SKM-1 (cell line): ENCODE results near the gene MRPL43.

Experiments used
- DNase-seq: peaks from one replicate; lab custom pipeline; 2025; ENCODE audit not compliant: unreplicated experiment; lab: John Stamatoyannopoulos, UW

Gene MRPL43

GRCh38 chr10:101005361-101005760 lies 18.1 kb upstream of the MRPL43 start:
- DNase-seq = no peak

DNA sequence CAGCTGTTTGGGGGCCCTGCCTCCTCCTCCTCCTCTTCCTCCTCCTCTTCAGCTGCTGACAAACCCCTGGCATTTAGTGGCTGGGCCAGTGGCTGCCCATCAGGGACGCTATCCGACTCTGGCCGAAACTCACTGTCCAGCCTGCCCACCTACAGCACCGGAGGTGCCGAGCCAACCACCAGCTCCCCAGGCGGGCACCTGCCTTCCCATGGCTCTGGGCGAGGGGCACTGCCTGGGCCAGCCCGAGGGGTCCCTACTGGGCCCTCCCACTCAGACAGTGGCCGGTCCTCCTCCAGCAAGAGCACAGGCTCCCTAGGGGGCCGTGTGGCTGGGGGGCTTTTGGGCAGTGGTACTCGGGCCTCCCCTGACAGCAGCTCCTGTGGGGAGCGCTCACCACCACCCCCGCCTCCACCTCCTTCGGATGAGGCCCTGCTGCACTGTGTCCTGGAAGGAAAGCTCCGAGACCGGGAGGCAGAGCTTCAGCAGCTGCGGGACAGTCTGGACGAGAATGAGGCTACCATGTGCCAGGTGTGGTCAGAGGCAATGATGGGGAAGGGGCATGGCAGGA lies 16.4 kb upstream of the MRPL43 start:
- DNase-seq = no peak

DNA sequence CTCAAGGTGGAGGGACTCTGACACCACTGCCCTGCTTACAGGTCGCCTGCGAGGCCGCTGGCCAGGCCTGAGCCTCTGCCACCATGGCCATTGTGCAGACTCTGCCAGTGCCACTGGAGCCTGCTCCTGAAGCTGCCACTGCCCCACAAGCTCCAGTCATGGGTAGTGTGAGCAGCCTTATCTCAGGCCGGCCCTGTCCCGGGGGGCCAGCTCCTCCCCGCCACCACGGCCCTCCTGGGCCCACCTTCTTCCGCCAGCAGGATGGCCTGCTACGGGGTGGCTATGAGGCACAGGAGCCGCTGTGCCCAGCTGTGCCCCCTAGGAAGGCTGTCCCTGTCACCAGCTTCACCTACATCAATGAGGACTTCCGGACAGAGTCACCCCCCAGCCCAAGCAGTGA lies 15.2 kb upstream of the MRPL43 start:
- DNase-seq = no peak

DNA sequence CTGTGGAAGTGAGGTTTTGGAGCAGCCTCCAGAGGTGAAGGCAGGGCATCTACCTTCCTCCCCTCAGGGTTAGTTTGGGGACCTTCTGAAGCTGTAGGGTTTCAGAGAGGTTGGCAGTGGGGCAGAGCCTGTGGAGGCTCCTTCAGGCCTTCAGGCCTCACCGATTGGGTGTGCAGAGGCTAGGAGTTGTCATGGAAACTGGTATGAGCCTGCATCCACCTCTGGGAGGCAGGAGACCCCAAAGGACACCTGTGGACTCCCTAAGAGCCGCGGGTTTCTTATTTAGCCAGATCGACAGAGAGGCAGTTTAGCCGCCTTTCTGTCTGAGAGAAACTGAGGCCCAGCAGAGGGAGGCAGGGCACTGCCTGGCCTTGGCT lies 14.3 kb upstream of the MRPL43 start:
- no peak for DNase-seq

DNA sequence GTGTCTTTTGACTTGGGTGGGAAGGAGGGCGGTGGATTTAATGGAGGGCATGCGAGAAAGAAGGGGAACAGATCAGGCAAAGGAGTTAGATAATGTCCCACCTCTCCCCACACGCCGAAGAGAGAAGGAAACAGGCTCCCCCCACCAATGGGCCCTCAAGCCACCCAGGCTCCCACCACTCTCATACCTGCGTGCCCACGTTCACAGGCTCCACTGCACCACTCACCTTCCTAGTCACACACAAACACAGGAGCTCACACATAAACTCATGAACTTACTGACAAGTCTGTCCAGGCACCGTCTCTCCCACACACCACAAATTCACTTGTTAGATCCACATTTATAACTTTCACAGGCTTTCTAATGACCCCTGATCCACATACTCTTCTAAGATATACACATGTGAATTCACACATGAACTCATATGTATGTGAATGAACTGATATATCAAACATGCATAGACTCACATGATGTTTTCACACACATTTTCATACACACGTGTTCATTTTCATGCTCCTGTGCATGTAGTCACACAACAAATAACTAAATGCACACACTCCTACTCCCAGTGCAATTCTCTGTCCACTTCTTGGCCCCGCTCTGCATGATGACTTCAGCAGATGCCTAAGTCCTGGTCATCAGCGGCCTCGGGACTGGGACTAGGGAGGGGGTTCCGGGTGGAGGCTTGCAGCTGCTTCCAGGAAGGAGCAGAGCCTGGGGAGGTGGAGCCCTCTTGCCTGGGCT lies 13.8 kb upstream of the MRPL43 start:
- DNase-seq = no peak

GRCh38 chr10:101000127-101000914 lies 13.0 kb upstream of the MRPL43 start:
- no peak for DNase-seq

GRCh38 chr10:100999742-101000126 lies 12.4 kb upstream of the MRPL43 start, which contains the start of gene LZTS2:
TSS of gene LZTS2 (plus strand) at chr10:100999808. CDS start at chr10:101002539, 2,731 bp downstream.
- DNase-seq = no peak

DNA sequence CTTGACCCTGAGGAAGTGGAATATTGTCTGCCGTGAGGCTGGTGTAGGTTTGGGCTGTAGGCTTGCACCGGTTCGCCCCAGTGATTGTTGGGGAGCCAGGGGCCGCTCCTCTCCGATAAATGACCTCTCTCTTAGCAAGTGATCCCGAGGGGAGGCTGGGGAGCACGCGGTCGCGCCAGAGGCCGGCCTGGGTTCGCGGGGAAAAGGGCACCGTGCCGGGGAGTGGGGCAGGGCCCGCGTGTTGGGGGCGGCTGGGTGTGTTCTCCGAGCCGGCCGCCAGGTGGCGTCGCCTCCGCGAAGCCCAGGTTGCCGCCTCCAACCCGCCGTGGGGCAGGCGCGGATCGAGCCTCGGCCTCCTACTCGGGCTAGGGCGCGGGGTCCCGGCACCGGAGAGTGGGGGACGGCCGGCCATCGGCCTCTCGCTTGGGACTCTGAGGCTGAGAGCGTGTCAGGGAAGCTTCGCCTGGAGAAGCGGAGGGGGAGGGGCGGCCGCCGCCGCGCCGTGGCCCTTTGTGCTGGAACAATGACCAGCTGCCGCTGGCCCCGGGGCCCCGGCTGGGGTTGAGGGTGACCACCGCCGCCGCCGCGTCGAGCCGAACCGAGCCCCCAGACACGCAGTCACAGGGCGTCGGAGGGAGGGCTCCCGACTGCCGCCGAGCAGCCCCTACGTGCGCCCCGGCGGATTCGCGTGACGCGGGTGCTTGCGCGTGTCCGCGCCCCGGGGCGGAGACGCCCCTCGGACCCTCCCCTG lies 11.9 kb upstream of the MRPL43 start:
- DNase-seq = peak; percentile 8

DNA sequence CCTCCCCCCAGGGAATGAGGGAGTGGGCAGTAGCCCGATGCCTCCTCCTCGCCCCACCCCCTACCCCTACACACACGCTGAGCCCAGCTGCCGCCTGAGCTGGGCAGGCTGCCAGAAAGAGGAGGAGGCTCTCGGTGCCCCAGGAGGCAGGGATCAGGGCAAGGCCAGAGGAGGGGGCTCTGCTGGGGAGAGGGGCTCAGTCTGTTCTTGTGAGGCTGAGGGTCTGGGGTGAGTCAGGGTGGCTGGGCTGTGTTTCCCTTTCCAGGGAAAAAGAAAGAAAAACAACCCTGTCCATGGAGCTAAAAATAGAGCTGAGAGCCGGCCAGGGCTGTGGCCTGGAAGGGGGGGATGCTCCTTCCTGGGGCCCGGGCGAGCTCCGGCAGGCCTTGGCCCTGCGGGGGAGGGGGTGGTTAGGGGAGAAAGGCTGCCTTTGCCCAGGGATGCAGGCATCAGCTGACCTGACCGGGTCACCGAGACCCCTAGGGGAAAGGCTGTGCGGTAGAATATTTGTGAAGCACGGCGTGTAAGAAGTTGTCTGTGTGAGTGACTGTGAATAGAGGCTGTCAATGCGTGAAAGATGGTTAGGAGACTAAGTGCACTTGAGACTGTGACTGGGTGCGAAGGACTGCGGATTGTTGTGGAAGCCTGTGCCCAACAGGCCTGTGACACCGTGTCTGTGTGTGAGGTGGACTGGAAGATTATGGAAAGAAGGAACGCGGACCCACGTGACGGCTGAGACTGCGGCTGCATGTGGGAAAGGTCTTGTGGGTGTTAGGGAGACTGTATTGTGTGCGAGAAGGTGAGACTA lies 11.1 kb upstream of the MRPL43 start:
- DNase-seq = peak; percentile 16

GRCh38 chr10:100997360-100998182 lies 10.3 kb upstream of the MRPL43 start:
- DNase-seq = peak; percentile 69

DNA sequence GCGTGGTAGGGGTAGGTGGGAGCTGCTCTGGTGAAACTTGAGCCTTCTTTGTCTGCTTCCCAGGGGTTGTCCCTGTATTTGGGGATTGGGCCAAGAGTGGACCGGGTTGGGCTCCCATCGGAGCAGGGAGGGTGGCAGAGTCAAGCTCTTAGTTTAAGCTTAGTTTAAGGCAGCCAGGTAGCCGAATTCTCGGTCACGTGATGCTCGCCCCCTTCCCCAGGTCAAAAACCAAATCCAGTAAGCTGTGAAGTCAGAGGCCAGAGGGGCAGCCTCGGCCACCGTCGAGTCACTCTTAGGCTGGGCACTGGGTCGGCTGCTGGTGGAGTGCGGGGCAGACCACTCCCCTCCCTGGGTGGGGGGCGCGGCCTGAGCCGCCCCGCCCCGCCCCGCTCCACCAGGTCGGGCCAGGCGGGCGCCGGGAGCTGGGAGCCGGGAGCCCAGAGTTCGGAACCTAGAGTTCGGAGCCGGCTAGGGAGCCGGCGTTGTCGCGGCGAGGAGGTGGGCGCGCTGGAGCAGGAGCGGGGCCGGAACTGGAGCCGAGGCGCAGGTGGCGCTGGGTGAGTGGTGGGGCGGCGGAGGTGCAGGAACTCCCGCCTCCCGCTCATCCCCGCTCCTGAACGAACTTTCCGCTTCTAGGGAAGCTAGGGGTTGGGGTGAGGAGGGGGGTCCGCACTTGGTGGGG lies 9.5 kb upstream of the MRPL43 start:
- DNase-seq = no peak

GRCh38 chr10:100995181-100995580 lies 7.9 kb upstream of the MRPL43 start:
- no peak for DNase-seq

DNA sequence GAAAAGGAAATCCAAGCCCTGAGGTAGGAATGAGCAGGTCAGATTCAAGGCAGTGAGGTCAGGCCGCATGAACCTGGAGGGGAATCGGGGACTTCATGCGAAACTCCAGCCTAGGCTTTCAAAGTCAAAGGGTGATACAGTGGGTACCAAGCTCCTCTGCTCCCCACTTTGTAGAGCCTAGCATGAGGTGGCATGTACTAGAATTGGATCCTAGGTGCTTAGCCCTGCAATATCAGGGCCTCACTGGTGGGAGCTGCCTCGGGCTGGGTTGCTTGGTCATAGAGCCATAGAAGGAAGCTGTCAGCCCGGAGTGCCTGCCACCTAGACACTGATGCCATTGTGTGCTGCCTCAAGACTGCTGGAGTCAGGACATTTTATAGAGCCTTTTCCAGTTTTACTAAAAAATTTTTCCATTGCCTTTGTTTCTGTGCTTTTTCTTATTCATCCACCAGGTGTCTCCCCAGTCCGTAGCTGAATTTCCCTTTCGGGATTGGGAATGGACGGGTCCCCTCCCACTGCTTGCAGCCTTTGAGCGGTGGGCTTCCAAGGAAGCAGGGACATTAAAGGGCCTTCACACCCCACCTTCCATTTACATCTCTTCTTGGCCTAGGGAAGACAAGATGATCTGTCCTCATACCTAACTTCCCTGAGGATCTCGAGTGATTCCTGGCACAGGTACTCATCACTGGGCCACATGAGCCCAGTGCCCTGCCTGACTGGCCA lies 6.8 kb upstream of the MRPL43 start:
- DNase-seq = no peak

DNA sequence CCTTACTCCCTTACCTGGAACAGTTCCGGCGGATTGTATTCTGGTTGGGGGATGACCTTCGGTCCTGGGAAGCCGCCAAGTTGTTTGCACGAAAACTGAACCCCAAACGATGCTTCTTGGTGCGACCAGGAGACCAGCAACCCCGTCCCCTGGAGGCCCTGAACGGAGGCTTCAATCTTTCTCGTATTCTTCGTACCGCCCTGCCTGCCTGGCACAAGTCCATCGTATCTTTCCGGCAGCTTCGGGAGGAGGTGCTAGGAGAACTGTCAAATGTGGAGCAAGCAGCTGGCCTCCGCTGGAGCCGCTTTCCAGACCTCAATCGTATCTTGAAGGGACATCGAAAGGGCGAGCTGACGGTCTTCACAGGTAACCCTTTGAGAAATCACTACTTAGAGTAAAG lies 1.8 kb upstream of the MRPL43 start:
- DNase-seq = no peak

GRCh38 chr10:100988166-100988565 lies 869 bp upstream of the MRPL43 start:
- no peak for DNase-seq

- DNase-seq = no peak
Measured at GRCh38 chr10:100987685-100988049, 370 bp upstream of the MRPL43 start.

DNA sequence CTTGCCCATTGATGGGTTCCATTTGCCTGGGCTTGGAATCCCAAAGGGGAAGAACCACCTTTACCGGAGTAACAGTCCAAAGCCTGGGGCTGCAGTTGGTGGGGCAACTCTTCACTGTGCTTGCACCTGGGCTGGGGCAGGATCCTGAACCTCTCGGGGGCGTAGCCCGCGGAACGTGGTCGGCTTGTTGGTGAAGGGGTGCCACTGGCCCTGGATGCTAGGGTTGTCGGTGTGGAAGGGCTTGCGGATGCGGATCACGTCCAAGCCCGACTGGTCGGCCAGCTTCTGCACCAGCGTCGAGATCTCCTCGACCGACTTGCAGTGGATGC lies 710 bp downstream of the MRPL43 start:
- no peak for DNase-seq

- DNase-seq = no peak
Measured at GRCh38 chr10:100985336-100985735, 2.0 kb downstream of the MRPL43 start.

GRCh38 chr10:100984672-100985177 lies 2.6 kb downstream of the MRPL43 start:
- no peak for DNase-seq
